ENCODE data around the gene LCN15.
"Not testable (repeated sequence)": the region's sequence is repeated elsewhere in the genome, so short reads cannot be mapped to it uniquely, and the experiment has no call there.

Gene LCN15

GRCh38 chr9:136793086-136793946, 29.0 kb upstream of the LCN15 start:
- FAIRE-seq, result no peak

- FAIRE-seq, result no peak
Measured at GRCh38 chr9:136792321-136793085, 28.2 kb upstream of the LCN15 start.

- no peak for FAIRE-seq
Measured at GRCh38 chr9:136791516-136792276, 27.4 kb upstream of the LCN15 start.

- FAIRE-seq, result peak; percentile 63
Measured at GRCh38 chr9:136790640-136791515, 26.6 kb upstream of the LCN15 start, which contains the start of gene TMEM141. Gene TMEM141, plus strand, starts transcription at chr9:136791344. Its CDS starts 27 bp downstream, at chr9:136791371.

GRCh38 chr9:136789523-136789937, 25.2 kb upstream of the LCN15 start:
- FAIRE-seq, result no peak

GRCh38 chr9:136788644-136789522, 24.6 kb upstream of the LCN15 start:
- FAIRE-seq, result not testable (repeated sequence)

- FAIRE-seq, result no peak
Measured at GRCh38 chr9:136787690-136788400, 23.5 kb upstream of the LCN15 start.

- not testable (repeated sequence) for FAIRE-seq
Measured at GRCh38 chr9:136786983-136787382, 22.7 kb upstream of the LCN15 start.

GRCh38 chr9:136786451-136786850, 22.1 kb upstream of the LCN15 start:
- no peak for FAIRE-seq

GRCh38 chr9:136785565-136786355, 21.4 kb upstream of the LCN15 start:
- FAIRE-seq, result not testable (repeated sequence)

GRCh38 chr9:136784997-136785361, 20.7 kb upstream of the LCN15 start:
- no peak for FAIRE-seq

- FAIRE-seq, result peak; percentile 70
Measured at GRCh38 chr9:136784249-136784996, 20.1 kb upstream of the LCN15 start.

- no peak for FAIRE-seq
Measured at GRCh38 chr9:136782452-136782851, 18.1 kb upstream of the LCN15 start.

- FAIRE-seq, result no peak
Measured at GRCh38 chr9:136779808-136780207, 15.5 kb upstream of the LCN15 start.

- no peak for FAIRE-seq
Measured at GRCh38 chr9:136777359-136777758, 13.0 kb upstream of the LCN15 start.

- no peak for FAIRE-seq
Measured at GRCh38 chr9:136776947-136777346, 12.6 kb upstream of the LCN15 start.

GRCh38 chr9:136775191-136775590, 10.9 kb upstream of the LCN15 start:
- FAIRE-seq, result no peak

GRCh38 chr9:136774416-136775045, 10.2 kb upstream of the LCN15 start:
- no peak for FAIRE-seq
